ENCODE measurements around the gene SLC35C1.
A peak's percentile ranks its signal among the peaks of the same experiment; 100 is the strongest.

SLC35C1 gene

DNA sequence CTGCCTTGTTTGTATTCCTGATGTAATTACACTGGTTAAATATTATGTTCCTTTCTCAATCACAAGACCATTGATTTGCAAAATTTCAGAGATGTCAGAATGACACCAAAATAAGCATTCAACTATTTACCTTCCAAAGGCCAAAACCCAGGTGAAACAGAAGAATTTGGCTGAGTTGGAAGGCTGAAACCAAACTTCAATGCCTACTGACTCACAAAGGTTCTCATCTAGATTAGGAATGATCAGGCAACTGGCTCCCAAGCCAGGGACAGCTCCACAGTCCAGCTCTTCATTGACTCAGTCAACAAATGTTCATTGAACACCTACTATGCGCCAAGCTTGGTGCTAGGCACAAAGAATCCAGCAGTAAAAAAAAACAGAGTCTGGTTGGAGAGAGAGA lies 13.4 kb upstream of the SLC35C1 start:
- no peaks in the 10 kb centered on the region; the same call in 1 of the 2 replicates for H3K27me3 ChIP-seq (ENCODE audit: insufficient read depth, low read length)
- H3K9me3 ChIP-seq (ENCODE audit: insufficient read depth, low read depth, low read length), result no peaks in the 10 kb centered on the region
- no peak overlapping the region for H3K27ac ChIP-seq (ENCODE audit: low read length)
- no peaks in the 10 kb centered on the region for H3K36me3 ChIP-seq (ENCODE audit: insufficient read depth, low read depth, low read length)
- H3K9ac ChIP-seq (ENCODE audit: low read depth, low read length), result no peak overlapping the region
- H3K4me1 ChIP-seq (ENCODE audit: insufficient read depth, low read length), result no peaks in the 10 kb centered on the region
- H3K4me3 ChIP-seq (ENCODE audit: low read length), result no peak overlapping the region

DNA sequence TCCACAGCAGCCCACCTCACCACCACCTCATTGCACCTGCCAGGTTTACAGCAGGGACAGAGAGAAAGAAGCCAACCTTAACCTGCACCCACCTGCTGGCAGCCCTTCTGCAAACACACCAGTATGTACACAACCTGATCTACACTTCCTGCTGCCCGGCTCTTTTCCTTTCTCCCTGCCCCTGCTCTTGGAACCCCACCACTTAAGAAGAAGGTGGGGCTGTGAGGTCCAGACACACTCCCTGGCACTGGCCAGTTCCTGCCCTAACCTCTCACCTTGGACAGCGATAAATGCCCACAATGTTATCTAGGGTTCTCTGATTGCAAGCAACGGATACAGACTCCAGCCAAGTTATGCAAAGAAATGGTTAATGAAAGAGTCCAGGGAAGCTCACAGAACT lies 10.8 kb upstream of the SLC35C1 start:
- no peak overlapping the region for H3K27ac ChIP-seq (ENCODE audit: low read length)
- no peaks in the 10 kb centered on the region for H3K9me3 ChIP-seq (ENCODE audit: insufficient read depth, low read depth, low read length)
- H3K4me3 ChIP-seq (ENCODE audit: low read length), result no peak overlapping the region

DNA sequence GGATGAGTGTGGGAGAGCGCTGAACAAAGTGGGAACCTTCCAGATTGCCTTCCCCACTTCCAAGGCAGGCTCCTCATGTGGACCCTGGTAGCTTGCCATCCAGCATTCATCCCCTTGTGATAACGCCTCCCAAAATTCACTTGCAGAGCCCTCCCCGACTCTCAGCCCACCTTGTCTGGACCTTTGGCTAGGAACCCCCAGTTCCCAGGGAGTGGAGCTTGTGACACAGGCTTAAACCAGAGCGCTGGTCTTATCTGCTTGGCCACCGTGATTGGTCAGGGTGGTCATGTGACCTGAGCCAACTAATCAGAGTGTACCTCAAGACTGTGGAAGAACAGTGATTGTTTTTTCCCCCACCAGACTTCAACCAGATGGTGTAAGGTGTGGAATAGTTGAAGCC lies 9.6 kb upstream of the SLC35C1 start:
- H3K36me3 ChIP-seq (ENCODE audit: insufficient read depth, low read depth, low read length), result no peaks in the 10 kb centered on the region
- no peak overlapping the region for H3K27ac ChIP-seq (ENCODE audit: low read length)
- no peaks in the 10 kb centered on the region; the same call in 1 of the 2 replicates for H3K27me3 ChIP-seq (ENCODE audit: insufficient read depth, low read length)
- no peak overlapping the region for H3K4me3 ChIP-seq (ENCODE audit: low read length)
- H3K4me1 ChIP-seq (ENCODE audit: insufficient read depth, low read length), result no peaks in the 10 kb centered on the region
- H3K9ac ChIP-seq (ENCODE audit: low read depth, low read length), result no peak overlapping the region
- H3K9me3 ChIP-seq (ENCODE audit: insufficient read depth, low read depth, low read length), result no peaks in the 10 kb centered on the region

More for the DNA sequence above, 10.8 kb upstream of the SLC35C1 start:
- no peaks in the 10 kb centered on the region; the same call in 1 of the 2 replicates for H3K27me3 ChIP-seq (ENCODE audit: insufficient read depth, low read length)
- no peak overlapping the region for H3K9ac ChIP-seq (ENCODE audit: low read depth, low read length)
- no peaks in the 10 kb centered on the region for H3K36me3 ChIP-seq (ENCODE audit: insufficient read depth, low read depth, low read length)
- no peaks in the 10 kb centered on the region for H3K4me1 ChIP-seq (ENCODE audit: insufficient read depth, low read length)

DNA sequence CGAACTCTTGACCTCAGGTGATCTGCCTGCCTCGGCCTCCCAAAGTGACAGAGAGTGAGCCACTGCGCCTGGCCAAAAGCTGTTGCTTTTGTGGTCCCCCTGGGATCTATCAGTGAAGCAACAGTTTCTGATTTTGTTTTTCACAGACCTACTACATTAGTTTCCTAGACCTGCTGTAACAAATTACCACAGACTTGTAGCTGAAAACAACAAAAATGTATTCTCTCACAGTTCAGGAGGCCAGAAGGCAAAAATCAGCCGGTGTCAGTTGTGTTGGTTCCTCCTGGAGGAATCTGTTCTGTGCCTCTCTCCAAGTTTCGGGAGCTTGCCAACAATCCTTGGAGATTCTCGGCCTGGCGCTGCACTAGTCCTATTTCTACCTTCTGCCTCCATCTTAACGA lies 8.5 kb upstream of the SLC35C1 start:
- H3K27ac ChIP-seq (ENCODE audit: low read length), result no peak overlapping the region
- H3K4me1 ChIP-seq (ENCODE audit: insufficient read depth, low read length), result no peaks in the 10 kb centered on the region
- H3K4me3 ChIP-seq (ENCODE audit: low read length), result no peak overlapping the region
- no peaks in the 10 kb centered on the region for H3K36me3 ChIP-seq (ENCODE audit: insufficient read depth, low read depth, low read length)
- no peak overlapping the region for H3K9ac ChIP-seq (ENCODE audit: low read depth, low read length)
- H3K9me3 ChIP-seq (ENCODE audit: insufficient read depth, low read depth, low read length), result no peaks in the 10 kb centered on the region
- H3K27me3 ChIP-seq (ENCODE audit: insufficient read depth, low read length), result no peaks in the 10 kb centered on the region; the same call in 1 of the 2 replicates

DNA sequence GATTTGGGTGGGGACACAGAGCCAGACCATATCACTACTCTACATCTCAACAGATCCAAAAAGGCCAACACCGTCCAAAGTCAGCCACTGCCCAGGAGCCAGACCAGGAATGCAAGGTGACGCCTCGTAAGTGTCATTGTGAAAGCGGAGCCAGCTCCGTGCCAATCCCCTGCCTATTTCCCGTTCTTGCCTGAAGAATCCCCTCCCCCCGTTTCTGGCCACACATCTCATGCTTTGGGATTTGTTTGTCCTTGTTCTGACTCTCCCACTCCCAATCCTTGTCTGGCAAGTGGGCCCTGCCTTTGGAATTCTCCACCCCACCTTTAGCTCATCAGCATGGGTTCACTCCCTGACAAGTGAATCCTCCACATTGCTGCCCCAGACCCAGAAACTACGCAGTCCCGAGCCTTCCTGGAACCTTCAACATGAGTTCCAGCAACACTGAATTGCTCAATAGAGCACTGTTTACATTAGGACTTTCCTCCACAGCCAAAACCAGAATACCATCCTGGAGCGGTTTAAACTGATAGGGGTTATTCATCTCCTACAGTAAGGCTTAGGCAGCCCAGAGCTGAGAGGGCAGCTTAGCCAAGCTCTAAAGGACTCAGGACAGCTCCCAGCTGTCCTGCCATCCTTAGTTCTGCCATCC lies 6.0 kb upstream of the SLC35C1 start:
- H3K9ac ChIP-seq (ENCODE audit: low read depth, low read length), result no peak overlapping the region
- no peaks in the 10 kb centered on the region for H3K4me1 ChIP-seq (ENCODE audit: insufficient read depth, low read length)
- H3K27ac ChIP-seq (ENCODE audit: low read length), result no peak overlapping the region
- H3K4me3 ChIP-seq (ENCODE audit: low read length), result no peak overlapping the region
- H3K9me3 ChIP-seq (ENCODE audit: insufficient read depth, low read depth, low read length), result no peaks in the 10 kb centered on the region
- H3K36me3 ChIP-seq (ENCODE audit: insufficient read depth, low read depth, low read length), result no peaks in the 10 kb centered on the region
- H3K27me3 ChIP-seq (ENCODE audit: insufficient read depth, low read length), result peaks cover 24% of the 10 kb centered on the region

DNA sequence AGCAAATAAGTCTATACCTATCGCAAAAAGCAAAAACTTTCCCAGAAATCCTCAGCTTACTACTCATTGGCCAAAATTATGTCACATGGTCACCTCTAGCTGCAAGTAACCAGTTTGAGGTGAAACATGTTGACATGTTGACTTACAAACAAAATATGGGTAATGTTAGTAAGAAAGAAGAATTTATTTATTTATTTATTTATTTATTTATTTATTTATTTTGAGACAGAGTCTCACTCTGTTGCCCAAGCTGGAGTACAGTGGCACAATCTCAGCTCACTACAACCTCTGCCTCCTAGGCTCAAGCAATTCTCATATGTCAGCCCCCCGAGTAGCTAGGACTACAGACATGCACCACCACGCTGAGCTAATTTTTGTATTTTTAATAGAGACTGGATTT lies 5.4 kb upstream of the SLC35C1 start:
- H3K27me3 ChIP-seq (ENCODE audit: insufficient read depth, low read length), result peaks cover 30% of the 10 kb centered on the region
- H3K27ac ChIP-seq (ENCODE audit: low read length), result no peak overlapping the region
- no peaks in the 10 kb centered on the region for H3K36me3 ChIP-seq (ENCODE audit: insufficient read depth, low read depth, low read length)
- no peaks in the 10 kb centered on the region for H3K9me3 ChIP-seq (ENCODE audit: insufficient read depth, low read depth, low read length)
- H3K9ac ChIP-seq (ENCODE audit: low read depth, low read length), result no peak overlapping the region
- no peaks in the 10 kb centered on the region for H3K4me1 ChIP-seq (ENCODE audit: insufficient read depth, low read length)
- H3K4me3 ChIP-seq (ENCODE audit: low read length), result no peak overlapping the region

DNA sequence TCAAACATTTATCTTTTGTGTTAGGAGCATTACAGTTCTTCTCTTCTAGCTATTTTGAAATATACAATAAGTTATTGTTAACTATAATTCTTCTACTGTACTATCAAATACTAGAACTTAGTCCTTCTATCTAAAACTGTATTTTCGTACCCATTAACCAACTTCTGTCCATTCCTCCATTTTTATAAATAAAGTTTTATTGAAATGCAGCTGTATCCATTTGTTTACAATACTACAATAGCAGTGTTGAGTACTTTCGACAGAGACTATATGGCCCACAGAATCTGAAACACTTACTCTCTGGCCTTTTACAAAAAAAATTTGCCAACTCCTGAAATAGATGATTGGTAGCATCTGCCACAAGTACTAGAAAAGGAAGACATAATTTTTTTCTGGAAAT lies 4.7 kb upstream of the SLC35C1 start:
- no peaks in the 10 kb centered on the region for H3K36me3 ChIP-seq (ENCODE audit: insufficient read depth, low read depth, low read length)
- H3K4me3 ChIP-seq (ENCODE audit: low read length), result no peak overlapping the region
- no peaks in the 10 kb centered on the region for H3K4me1 ChIP-seq (ENCODE audit: insufficient read depth, low read length)
- peaks cover 31% of the 10 kb centered on the region for H3K27me3 ChIP-seq (ENCODE audit: insufficient read depth, low read length)
- H3K9me3 ChIP-seq (ENCODE audit: insufficient read depth, low read depth, low read length), result no peaks in the 10 kb centered on the region
- no peak overlapping the region for H3K9ac ChIP-seq (ENCODE audit: low read depth, low read length)
- H3K27ac ChIP-seq (ENCODE audit: low read length), result no peak overlapping the region

DNA sequence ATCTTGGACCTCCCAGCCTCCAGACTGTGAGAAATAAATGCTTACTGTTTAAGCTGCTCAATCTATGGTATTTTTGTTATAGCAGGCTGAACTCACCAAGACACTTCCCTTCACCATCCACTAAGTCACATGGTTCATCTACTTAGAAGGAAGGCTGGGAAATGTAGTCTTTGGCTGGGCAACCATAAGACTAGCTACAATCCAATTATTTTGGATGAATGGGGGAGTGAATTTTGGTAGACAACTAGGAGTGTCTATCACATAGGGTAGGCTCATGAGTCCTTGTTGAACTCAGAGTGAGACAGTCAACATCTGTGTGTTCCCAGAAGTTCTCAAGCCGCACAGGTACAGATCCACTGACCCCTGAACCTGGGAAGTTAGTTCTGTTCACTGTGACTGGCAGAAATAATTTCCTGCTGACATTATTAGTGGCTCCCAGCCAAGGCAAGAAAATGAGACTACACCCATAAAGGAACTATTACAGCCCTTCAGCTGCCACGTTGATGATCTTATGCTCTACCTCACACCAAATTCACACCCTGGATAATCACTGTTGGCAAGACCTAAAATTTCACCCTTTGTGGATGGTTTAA lies 3.1 kb upstream of the SLC35C1 start:
- peaks cover 5% of the 10 kb centered on the region; the same call in 1 of the 2 replicates for H3K4me1 ChIP-seq (ENCODE audit: insufficient read depth, low read length)
- peaks cover 31% of the 10 kb centered on the region for H3K27me3 ChIP-seq (ENCODE audit: insufficient read depth, low read length)
- H3K36me3 ChIP-seq (ENCODE audit: insufficient read depth, low read depth, low read length), result no peaks in the 10 kb centered on the region

DNA sequence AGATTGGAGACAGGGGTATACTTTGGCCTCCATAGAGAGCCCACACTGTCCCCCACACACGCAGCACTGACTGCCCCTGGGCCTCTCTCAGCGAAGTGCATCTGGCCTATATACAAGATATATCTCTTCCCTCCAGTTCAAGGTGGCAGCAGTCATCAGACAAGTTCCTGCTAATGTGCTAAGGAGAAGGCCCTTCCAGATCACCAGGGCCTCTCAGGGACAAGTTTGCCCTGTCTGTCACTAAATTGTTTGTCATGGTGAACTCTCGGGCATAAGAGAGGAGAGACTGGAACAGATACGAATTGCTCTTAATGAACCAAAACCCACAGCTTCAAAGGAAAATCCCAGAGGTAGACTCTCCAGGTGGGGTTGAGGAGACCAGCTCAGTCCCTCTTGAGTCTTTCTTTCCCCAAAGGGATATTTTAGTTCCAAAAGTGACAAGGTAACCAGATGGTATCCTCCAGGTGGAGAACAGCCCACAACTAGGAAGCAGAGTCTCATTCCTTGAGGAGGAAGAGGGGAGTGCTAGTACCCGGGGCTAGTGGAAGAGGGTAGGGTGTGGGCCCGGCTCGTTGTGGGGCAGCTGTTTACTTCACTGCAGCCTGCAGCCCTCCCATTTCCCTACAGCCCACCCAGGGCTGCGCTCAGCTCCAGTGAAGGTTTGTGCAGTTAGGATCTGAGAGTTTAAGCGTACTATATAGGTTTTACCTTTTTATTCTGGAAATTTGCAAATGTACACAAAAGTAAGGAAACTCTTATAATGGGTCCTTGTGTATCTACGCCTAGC lies 2.2 kb upstream of the SLC35C1 start:
- no peak overlapping the region for H3K27ac ChIP-seq (ENCODE audit: low read length)
- peaks cover 5% of the 10 kb centered on the region; the same call in 1 of the 2 replicates for H3K4me1 ChIP-seq (ENCODE audit: insufficient read depth, low read length)
- peaks cover 31% of the 10 kb centered on the region for H3K27me3 ChIP-seq (ENCODE audit: insufficient read depth, low read length)
- H3K9ac ChIP-seq (ENCODE audit: low read depth, low read length), result no peak overlapping the region
- no peaks in the 10 kb centered on the region for H3K36me3 ChIP-seq (ENCODE audit: insufficient read depth, low read depth, low read length)
- H3K4me3 ChIP-seq (ENCODE audit: low read length), result no peak overlapping the region
- H3K9me3 ChIP-seq (ENCODE audit: insufficient read depth, low read depth, low read length), result no peaks in the 10 kb centered on the region

More for the DNA sequence above, 3.1 kb upstream of the SLC35C1 start:
- Histone ChIP-seq H3K9ac (ENCODE audit: low read depth, low read length) (no peak overlapping the region), H3K9me3 (ENCODE audit: insufficient read depth, low read depth, low read length) (no peaks in the 10 kb centered on the region), H3K27ac (ENCODE audit: low read length) (no peak overlapping the region), H3K4me3 (ENCODE audit: low read length) (no peak overlapping the region)

DNA sequence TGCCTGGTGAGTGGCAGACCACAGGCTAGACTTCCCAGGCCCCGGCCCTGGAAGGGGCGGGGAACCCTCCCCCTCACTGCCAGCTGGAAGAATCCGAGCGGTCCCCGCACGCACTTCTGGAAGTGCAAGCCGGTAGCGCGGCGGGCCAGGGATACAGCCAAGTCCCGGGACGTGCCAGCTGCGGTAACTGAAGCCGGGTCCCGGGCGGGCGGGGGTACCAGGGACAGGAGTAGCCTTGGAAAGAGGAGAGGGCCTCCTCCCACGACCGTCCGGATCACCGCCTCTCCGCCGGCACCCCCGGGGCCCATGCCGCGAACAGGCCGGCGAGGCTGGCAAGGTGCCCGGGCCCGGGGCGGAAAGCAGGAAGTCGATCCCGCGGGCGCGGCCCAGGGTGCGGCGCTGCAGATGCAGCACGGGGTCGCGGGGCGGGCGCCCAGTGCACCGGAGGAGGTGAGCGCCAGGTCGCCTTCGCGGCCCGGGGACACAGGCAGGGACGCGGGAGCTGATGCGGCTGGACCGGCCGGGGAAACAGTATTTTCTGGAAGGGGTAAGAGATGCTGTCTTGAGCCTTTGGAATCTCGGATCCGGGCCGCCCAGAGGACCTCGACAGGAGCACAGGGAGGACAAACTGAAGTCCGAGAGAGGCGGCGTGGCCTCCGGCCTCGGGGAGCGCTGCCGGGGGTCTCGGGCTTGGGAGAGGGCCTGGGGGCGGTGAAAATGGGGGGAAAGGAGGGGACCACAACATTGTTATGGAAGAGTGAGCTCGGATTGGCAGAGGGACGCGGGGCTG lies 783 bp upstream of the SLC35C1 start:
- Histone ChIP-seq H3K27me3 (ENCODE audit: insufficient read depth, low read length) (peaks cover 31% of the 10 kb centered on the region), H3K4me1 (ENCODE audit: insufficient read depth, low read length) (peaks cover 5% of the 10 kb centered on the region; the same call in 1 of the 2 replicates), H3K9me3 (ENCODE audit: insufficient read depth, low read depth, low read length) (no peaks in the 10 kb centered on the region), H3K27ac (ENCODE audit: low read length) (no peak overlapping the region), H3K4me3 (ENCODE audit: low read length) (peak overlapping the region; percentile 88), H3K9ac (ENCODE audit: low read depth, low read length) (peak overlapping the region; percentile 48; the same call in 1 of the 2 replicates), H3K36me3 (ENCODE audit: insufficient read depth, low read depth, low read length) (peaks cover 4% of the 10 kb centered on the region; the same call in 1 of the 2 replicates)

All from iPS-20b (cell line).